HG02623 (cell line): ENCODE data around the gene ARL17B.
"Not testable (repeated sequence)": the region's sequence is repeated elsewhere in the genome, so short reads cannot be mapped to it uniquely, and the experiment has no call there.

ENCODE experiments used
- ATAC-seq: cut with Tn5 transposase; IDR thresholded peaks from one replicate; pipeline ENCODE4 v1.9.1; 2021; ENCODE audit warnings: moderate library complexity; ENCODE audit not compliant: unreplicated experiment

The ARL17B gene

DNA sequence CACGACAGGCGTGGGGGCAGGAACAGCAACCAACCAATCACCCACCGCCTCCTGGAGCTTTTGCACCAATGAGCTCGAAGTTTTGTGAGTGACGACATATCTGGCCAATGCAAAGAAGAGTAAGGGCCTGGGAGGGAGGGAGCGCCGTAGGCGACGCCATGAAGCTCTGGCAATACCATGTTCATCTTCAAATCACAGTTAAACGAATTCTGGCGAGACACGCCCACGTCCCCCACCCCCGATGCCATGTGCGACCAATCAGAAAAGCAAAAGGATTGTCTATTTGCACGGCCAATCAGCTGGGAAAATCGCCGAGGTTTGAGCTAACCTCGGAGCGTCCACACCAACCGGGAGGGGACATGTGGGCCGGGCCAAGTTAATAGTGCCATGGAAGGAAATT, at the start of gene ARL17B:
Gene ARL17B, minus strand, starts transcription at position 12 of the 400 bp plus-strand sequence. CDS start 3,369 bp downstream, outside the sequence.
- peak; percentile 82 for ATAC-seq

GRCh38 chr17:46409864-46410263, 48.3 kb upstream of the ARL17B start:
- not testable (repeated sequence) for ATAC-seq

GRCh38 chr17:46407155-46407554, 45.6 kb upstream of the ARL17B start:
- not testable (repeated sequence) for ATAC-seq

GRCh38 chr17:46401033-46401787, 39.6 kb upstream of the ARL17B start:
- ATAC-seq, result not testable (repeated sequence)

GRCh38 chr17:46400543-46400942, 39.0 kb upstream of the ARL17B start:
- not testable (repeated sequence) for ATAC-seq

GRCh38 chr17:46399993-46400392, 38.4 kb upstream of the ARL17B start:
- not testable (repeated sequence) for ATAC-seq

- ATAC-seq, result not testable (repeated sequence)
These were observed 34.7 kb upstream of the ARL17B start for GRCh38 chr17:46396292-46396691.

DNA sequence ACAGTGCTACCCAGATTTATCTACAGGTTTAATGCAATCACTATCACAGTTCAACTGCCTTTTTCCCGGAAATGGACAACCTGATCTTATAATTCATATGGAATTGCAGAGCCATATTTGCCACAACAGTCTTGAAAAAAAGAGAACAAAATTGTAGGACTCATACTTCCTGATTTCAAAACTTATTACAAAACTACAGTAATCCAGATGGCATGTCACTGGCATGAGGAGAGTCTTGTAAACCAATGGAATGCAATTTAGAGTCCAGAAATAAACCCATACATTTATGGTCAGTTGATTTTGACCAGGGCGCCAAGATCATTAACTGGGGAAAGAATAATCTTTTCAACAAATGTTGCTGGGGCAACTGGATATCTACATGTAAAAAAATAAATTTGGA, 32.1 kb upstream of the ARL17B start:
- ATAC-seq, result not testable (repeated sequence)

DNA sequence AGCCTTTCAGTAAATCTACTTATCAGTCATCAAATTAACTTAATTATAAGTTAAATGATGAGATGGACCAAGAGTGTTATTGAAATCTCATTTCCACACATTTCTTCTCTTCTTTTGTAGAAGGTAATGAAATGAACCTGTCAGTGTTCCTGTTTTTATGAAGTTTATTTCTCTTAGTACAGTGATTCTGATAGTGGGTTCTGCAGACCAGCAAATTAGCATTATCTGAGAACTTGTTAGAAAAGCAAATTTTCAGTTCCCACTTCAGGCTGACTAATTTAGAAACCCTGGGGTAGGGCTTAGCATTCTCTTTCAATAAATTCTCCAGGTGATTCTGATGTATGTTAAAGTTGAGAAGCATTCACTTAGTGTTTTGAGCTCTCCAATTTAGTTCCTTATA, 23.9 kb upstream of the ARL17B start:
- ATAC-seq, result not testable (repeated sequence)

- ATAC-seq, result not testable (repeated sequence)
These were observed 21.6 kb upstream of the ARL17B start for GRCh38 chr17:46383118-46383517.

DNA sequence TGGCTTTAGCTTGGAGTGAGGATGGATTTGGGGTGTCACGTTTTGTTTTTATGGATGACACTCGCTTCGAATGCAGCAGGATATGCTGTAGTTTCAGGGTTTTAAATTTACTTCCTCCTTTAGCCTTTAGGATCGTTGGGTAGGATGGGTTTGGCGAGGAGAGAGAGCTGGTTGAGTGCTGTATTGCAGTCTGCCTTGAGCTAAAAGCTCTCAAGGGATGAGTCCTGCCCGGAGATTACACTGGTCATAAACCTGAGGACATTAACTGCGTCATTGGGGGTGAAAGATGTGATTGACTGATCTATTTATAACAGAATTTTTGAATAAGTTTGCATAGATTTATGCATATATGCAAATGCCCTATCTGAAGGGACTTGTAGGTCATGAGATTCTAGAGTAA, 11.9 kb upstream of the ARL17B start:
- ATAC-seq, result not testable (repeated sequence)

DNA sequence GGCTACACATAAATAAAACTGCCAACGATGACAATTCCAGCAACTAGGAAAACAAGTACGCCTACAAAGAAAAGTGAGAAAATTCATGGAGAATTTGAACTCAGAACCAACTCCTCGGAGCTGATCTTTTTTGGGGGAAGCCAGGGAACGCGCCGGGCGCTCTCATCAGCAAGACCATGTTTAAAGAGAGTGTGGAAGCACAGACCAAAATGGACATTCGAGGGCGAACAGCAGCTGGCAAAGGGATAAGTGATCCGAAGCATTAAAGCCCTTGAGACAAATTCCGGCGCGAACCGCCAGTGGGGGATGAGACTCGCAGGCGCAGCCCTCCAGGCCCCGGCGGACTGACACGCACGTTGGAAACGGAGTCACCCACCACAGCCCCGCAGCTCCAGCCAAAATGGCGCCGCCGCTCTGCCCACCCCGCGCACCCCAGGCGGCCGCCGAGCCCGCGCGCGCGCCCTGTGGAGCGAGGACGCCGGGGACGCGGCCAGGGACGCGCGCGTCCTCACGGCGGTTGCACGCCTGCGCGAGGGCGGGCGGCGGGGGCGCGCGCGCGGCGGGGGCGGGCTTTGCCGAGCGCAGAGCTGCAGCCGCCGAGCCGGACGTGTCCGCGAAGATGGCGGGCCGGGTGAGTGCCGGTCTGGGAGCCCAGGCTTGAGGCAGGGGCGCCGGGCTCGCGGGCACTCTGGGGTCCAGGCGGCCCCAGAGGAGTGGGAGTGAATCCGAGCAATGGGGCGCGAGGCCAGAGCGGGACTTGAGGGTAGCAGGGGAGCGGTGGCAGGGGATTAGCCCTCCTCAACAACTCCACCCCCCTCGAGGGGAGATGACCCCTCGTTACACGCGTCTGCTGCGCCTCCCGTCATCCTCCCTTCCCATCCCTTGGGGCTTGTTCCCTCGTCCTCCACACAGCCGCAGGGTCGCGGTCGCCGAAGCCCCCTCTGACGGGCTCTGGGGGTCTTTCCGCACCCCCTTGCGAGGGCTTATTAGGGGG, 11.0 kb upstream of the ARL17B start:
- ATAC-seq, result peak; percentile 78

GRCh38 chr17:46367520-46367919, 6.0 kb upstream of the ARL17B start:
- ATAC-seq, result not testable (repeated sequence)

DNA sequence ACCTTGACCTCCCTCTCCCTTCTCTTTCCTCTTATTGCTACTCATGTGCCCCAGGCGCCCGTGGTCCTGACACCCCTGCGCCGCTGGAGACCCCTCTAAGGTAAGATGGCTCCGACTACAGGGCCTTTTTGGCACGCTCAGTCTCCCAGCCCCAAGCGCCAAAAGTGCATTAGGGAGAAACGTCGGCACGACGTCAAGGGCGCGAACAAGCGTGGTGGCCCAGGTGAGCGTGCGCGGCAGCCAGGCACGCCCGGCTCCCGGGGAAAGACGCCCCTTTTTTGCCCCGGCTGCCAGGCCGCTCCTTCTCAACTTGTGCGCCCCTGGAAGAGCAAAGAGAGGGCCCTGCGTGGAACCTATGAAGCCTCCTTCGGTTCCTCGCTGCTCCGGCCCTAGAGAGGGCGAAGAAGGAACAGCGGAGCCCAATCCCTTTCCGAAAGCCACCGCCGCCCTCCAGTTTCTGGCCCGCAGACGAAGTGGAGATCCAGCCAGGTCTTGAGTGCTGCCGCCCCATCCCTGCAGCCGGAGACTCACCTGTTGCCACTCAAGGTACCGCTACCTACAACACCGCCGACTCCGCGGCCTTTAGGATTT, 326 bp downstream of the ARL17B start:
- ATAC-seq, result peak; percentile 40

DNA sequence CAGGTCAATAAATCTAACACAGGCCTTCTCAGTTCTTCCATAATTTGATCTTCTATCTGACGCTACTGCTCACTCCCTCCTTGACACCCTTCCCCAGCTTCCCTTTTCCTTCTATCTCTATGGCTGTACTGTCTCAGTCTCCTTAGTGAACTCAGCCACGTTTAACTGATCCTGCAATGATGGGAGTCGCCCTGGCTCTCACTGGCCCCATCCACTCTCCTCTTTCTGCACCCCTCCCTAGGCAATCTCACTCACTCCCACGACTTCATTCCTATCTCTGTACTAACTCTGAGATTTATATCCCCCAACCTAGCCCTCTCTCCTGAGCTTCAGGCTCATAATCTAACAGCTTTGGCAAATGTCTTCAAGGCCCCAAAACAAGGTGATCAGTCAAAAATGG, 7.7 kb downstream of the ARL17B start:
- not testable (repeated sequence) for ATAC-seq

GRCh38 chr17:46349060-46349459, 12.5 kb downstream of the ARL17B start:
- ATAC-seq, result not testable (repeated sequence)

DNA sequence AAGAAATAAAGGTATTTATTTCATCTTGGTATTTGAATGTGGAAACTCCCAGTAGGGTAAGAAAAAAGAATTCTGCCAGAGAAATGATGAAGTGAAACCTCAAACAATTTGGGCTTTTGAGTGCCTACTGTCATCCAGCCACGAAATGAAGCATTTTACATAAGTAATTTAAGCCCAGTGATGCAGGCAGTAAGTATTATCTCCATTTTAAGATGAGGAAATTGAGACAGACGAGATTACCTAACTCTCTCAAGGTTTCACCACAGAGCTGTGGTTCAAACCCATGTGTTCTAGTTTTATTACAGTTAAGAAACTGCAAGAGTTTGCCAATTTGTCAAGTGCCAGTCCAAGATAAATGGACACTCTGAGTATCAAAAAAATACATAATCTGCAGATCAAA, 13.2 kb downstream of the ARL17B start:
- ATAC-seq, result not testable (repeated sequence)

- ATAC-seq, result not testable (repeated sequence)
These were observed 19.4 kb downstream of the ARL17B start for GRCh38 chr17:46342131-46342530.

- not testable (repeated sequence) for ATAC-seq
These were observed 20.3 kb downstream of the ARL17B start for GRCh38 chr17:46341220-46341619.

- not testable (repeated sequence) for ATAC-seq
These were observed 66.7 kb downstream of the ARL17B start, which contains the start of gene LRRC37A for GRCh38 chr17:46294831-46295230. Gene LRRC37A (plus strand): TSS chr17:46295131. CDS start chr17:46295134, 3 bp downstream.

DNA sequence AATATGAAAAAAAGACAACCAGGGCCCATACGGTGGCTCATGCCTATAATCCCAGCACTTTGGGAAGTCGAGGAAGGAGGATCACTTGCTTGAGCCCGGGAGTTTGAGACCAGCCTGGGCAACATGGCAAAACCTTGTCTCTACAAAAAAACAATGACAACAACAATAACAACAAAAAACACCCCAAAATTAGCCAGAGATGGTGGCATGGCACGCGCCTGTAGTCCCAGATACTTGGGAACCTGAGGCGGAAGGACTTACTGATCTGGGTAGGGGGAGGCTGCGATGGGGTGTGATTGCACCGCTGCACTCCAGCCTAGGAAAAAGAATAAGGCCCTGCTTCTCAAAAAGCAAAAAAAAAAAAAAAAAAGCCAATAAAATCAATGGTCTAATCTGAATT, 69.9 kb downstream of the ARL17B start:
- not testable (repeated sequence) for ATAC-seq
